GM12874 (cell line): ENCODE data around the gene LYST.

Experiments used
- TF ChIP-seq, protein P1 (sequence below): IDR thresholded peaks from 2 replicates; pipeline ENCODE4 v1.5.1; 2011; ENCODE audit warnings: low read depth, mild to moderate bottlenecking, control low read depth, low read length, moderate library complexity; ENCODE audit not compliant: insufficient read depth

The LYST gene

DNA sequence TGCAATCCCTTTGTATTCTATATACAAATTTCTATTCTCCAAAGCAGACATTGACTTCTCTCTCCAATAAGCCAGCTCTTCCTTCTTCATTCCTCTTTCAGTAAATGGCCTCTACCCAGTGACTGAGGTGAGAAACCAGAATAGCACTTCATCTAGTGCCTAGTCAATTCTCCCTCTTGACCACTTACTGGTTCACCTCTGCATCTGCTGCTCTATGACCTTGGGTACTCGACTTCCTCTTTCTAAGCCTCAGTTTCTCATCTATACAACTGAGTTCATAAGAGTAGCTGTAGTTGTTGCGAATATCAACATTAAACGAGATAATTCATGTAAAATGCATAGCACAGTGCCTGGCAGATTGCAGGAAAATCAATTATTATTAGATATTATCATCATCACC, 12.4 kb downstream of the LYST start:
- TF ChIP-seq, protein P1, sequence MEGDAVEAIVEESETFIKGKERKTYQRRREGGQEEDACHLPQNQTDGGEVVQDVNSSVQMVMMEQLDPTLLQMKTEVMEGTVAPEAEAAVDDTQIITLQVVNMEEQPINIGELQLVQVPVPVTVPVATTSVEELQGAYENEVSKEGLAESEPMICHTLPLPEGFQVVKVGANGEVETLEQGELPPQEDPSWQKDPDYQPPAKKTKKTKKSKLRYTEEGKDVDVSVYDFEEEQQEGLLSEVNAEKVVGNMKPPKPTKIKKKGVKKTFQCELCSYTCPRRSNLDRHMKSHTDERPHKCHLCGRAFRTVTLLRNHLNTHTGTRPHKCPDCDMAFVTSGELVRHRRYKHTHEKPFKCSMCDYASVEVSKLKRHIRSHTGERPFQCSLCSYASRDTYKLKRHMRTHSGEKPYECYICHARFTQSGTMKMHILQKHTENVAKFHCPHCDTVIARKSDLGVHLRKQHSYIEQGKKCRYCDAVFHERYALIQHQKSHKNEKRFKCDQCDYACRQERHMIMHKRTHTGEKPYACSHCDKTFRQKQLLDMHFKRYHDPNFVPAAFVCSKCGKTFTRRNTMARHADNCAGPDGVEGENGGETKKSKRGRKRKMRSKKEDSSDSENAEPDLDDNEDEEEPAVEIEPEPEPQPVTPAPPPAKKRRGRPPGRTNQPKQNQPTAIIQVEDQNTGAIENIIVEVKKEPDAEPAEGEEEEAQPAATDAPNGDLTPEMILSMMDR: no peak

DNA sequence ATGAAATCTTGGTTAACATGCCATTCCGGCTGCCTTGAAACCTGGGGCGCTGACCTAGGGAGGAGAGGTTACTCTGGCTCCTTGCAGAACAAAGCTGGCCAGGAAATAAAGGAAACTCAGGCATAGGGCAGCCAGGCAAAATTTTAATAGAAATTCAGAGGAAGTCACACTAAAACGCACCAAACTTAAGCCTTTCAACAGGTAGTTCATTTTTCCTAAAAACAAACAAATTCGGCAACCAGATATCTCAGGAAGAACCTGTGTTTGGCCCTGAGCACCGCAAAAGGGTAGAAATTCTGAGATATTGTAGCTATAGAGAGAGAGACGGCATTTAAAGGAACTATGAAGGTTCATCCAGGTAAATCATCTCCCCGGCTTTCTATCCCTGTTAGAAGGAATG, 13.1 kb downstream of the LYST start:
- TF ChIP-seq, protein P1: no peak

DNA sequence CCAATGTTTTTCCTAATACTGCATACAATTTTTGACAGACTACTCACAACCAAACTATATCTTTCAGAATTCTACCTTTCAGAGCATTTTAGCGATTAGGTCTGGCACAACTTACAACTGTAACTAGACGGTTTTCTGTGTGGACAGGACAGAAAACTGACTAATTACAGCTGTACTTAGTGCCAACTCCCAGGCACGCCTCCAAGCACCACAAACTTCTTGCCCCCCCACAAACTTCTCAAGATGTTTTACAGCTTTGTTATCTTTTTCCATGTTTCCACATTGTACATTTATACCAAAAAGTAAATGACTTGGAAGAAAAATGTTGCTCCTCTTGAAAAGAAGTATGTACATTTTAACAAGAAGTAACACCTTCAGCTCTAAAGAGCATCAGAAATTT, 13.8 kb downstream of the LYST start:
- TF ChIP-seq, protein P1: no peak

DNA sequence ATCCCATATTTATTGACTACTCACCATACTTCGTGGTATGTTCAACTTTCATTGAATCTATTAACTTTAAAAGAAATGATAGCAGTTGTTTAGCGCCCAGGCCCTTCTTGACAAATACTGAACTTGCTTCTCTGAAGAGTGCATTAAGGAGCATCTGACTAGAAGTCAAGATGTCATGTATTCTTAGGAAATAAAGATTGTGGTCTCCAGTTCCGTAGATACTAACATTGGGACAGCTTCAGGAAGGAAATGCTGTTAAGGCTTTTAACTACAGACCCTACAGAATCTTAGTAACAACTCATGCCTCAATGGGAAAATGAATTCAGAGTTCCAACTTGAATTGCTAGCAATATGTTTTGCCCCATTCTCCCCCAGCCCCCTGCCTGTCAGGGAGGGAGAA, 14.8 kb downstream of the LYST start:
- TF ChIP-seq, protein P1: no peak

DNA sequence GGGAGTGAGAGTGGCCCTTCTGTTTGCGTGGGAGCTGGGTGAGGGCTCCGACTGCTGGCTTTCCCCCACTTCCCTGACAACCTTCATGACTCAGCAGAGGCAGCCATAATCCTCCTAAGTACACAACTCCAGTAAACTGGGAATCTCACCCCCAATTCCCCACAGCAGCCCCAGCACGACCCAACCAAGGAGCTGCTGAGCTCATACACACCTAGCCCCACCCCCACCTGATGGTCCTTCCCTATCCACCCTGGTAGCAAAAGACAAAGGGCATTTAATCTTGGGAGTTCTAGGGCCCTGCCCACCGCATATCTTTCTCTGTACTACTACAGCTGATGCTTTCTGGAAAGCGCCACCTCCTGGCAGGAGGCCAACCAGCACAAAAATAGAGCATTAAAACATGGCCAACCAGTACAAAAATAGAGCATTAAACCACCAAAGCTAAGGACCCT, 21.0 kb downstream of the LYST start:
- TF ChIP-seq, protein P1: peak; percentile 19; the same call in 1 of the 2 replicates

DNA sequence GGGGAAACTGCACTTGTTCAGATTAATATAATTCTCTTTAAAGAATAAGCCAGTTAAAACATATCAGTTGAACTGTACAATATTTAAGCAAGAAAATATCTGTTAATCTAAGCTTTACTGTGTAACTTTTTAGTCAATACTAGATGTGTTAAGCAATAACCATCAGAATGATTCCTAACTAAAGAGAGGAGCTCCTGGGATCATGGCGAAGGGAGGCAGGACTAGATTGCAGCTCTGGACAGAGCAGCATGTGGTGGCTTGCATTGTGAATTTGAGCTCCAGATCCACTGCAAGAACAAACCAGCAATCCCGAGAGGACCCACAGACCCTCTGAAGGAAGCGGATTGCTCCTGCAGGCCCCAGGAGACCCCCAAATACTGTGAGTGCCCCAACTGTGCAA, 21.9 kb downstream of the LYST start:
- TF ChIP-seq, protein P1: no peak

DNA sequence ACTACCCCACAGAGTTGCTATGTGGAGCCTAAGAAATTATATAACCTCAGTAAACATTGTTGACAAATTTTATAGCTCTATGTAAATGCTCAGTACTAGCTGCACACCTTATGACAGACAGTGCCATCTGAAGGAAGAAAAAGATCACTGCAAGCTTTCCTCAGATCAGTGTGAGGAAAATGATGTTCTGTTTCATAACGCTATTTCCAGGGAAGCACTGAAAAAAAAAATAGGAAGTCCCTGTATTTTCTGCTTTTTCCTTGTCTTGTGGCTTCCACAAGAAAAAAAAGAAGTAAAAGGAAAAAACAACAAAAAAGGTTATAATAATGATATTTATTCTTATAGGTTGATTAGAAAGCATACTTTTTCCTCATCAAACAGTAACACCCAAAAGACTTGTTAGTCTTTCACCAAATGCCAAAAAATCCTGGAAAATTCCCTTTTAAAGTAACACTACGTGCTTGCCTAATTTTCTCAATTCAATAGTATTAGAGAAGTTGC, 23.2 kb downstream of the LYST start:
- TF ChIP-seq, protein P1: peak; percentile 51
